Hepatocyte (in vitro differentiated cells): ENCODE measurements around the gene BCAR1. TPM values are rescaled to one million over a fixed set of nuclear protein-coding genes. Genes with fewer than 3 reads are reported as not detected.

ENCODE experiments used
- DNase-seq: peaks from one replicate; pipeline ENCODE4 v3.0.0-alpha.2; 2016; ENCODE audit warnings: low spot score
- H2AFZ ChIP-seq: fragments of 200-600 bp; sonication (generic); 2 replicates; pipeline ENCODE4 v1.6.0; 2016; ENCODE audit warnings: antibody characterized with exemption, mild to moderate bottlenecking
- H3K27ac ChIP-seq: fragments of 200-600 bp; sonication (generic); 2 replicates; pipeline ENCODE4 v1.5.1; 2016; ENCODE audit warnings: mild to moderate bottlenecking
- H3K27me3 ChIP-seq: fragments of 200-600 bp; sonication (generic); 2 replicates; pipeline ENCODE4 v1.6.1; 2016
- H3K36me3 ChIP-seq: fragments of 200-600 bp; sonication (generic); replicated peaks from 2 replicates; pipeline ENCODE4 v1.5.1; 2016; ENCODE audit warnings: low read depth; ENCODE audit not compliant: insufficient read depth
- H3K4me1 ChIP-seq: fragments of 200-600 bp; sonication (generic); 2 replicates; pipeline ENCODE4 v1.5.1; 2016; ENCODE audit warnings: mild to moderate bottlenecking, moderate library complexity; ENCODE audit not compliant: insufficient read depth
- H3K4me2 ChIP-seq: fragments of 200-600 bp; sonication (generic); 2 replicates; pipeline ENCODE4 v1.6.0; 2016
- H3K4me3 ChIP-seq: fragments of 200-600 bp; sonication (generic); 2 replicates; pipeline ENCODE4 v1.5.1; 2016; ENCODE audit warnings: mild to moderate bottlenecking
- H3K79me2 ChIP-seq: fragments of 200-600 bp; sonication (generic); 2 replicates; pipeline ENCODE4 v1.6.0; 2017; ENCODE audit warnings: mild to moderate bottlenecking
- H3K9me2 ChIP-seq: fragments of 200-600 bp; sonication (generic); replicated peaks from 2 replicates; pipeline ENCODE4 v1.6.0; 2017; ENCODE audit warnings: mild to moderate bottlenecking; ENCODE audit not compliant: insufficient read depth
- H3K9me3 ChIP-seq: fragments of 200-600 bp; sonication (generic); 2 replicates; pipeline ENCODE4 v1.5.1; 2016; ENCODE audit warnings: low read depth, mild to moderate bottlenecking
- H4K20me1 ChIP-seq: fragments of 200-600 bp; sonication (generic); 2 replicates; pipeline ENCODE4 v1.6.0; 2016; ENCODE audit warnings: mild to moderate bottlenecking; ENCODE audit not compliant: insufficient read depth, poor library complexity, severe bottlenecking
- CTCF ChIP-seq: fragments of 200-600 bp; sonication (generic); IDR thresholded peaks from 2 replicates; pipeline ENCODE4 v1.5.1; 2016; ENCODE audit warnings: antibody characterized with exemption, mild to moderate bottlenecking; ENCODE audit not compliant: poor library complexity
- EZH2 ChIP-seq: fragments of 200-600 bp; sonication (generic); IDR thresholded peaks from 2 replicates; pipeline ENCODE4 v1.6.1; 2016; ENCODE audit warnings: antibody characterized with exemption, mild to moderate bottlenecking, borderline replicate concordance
- EZH2phosphoT487 ChIP-seq: fragments of 200-600 bp; sonication (generic); IDR thresholded peaks from one replicate; pipeline ENCODE4 v1.6.1; 2018; ENCODE audit warnings: antibody characterized with exemption, mild to moderate bottlenecking, low read depth, moderate library complexity; ENCODE audit not compliant: unreplicated experiment, severe bottlenecking
- WGBS: methylation state at CpG from one replicate; pipeline ENCODE4 v1.1.6; 2016; ENCODE audit warnings: low lambda C conversion rate; ENCODE audit errors: missing lambda C conversion rate; 5-methylcytosine and 5-hydroxymethylcytosine counted together
- polyA plus RNA-seq: library from polyadenylated mRNA; unstranded; fragments of >200 nt; fragmentation: Nextera tagmentation; extraction: Ambion mirVana; gene quantifications from 2 replicates; pipeline ENCODE4 v1.2.1, GENCODE V29; 2016
- total RNA-seq: library from RNA; depleted of rRNA; stranded (reverse); fragments of >200 nt; gene quantifications from 2 replicates; pipeline ENCODE4 v1.2.3, GENCODE V29; 2014

Gene BCAR1
- total and polyA plus RNA-seq, 2 experiments from 2014 or later: 77.3 to 112 TPM

DNA sequence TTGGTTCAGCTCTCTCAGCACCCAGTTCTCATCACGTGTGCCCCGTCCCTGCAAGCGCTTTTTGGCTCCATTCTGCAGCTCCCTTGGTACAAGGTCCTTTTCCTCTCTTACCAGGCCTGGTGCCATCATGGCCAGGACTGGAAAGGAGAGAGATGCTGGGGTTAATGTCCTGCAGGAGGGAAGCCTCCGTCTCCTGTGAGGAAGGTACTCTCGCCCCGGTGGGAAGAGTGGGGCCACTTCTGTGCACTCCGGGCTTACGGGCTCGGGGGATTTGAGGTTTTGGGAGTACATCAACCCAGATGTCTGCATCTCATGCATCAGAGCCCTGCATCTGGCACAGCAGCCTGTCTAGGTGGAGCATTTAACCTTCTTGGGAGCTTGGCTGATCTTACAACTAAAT, 54.6 kb downstream of the BCAR1 start:
- no peak for DNase-seq
- Histone ChIP-seq H3K79me2 (no peaks in the 10 kb centered on the region), H3K27ac (no peak overlapping the region), H3K4me2 (no peak overlapping the region), H2AFZ (no peak overlapping the region), H4K20me1 (no peaks in the 10 kb centered on the region), H3K36me3 (no peaks in the 10 kb centered on the region), H3K9me2 (no peaks in the 10 kb centered on the region), H3K4me3 (no peak overlapping the region), H3K9me3 (no peaks in the 10 kb centered on the region), H3K4me1 (peaks cover 5% of the 10 kb centered on the region), H3K27me3 (no peaks in the 10 kb centered on the region)
- TF ChIP-seq EZH2phosphoT487: no peak
- no peak for TF ChIP-seq EZH2
- no peak for TF ChIP-seq CTCF
- WGBS: 73% methylated on average over 9 of the region's 9 CpGs

DNA sequence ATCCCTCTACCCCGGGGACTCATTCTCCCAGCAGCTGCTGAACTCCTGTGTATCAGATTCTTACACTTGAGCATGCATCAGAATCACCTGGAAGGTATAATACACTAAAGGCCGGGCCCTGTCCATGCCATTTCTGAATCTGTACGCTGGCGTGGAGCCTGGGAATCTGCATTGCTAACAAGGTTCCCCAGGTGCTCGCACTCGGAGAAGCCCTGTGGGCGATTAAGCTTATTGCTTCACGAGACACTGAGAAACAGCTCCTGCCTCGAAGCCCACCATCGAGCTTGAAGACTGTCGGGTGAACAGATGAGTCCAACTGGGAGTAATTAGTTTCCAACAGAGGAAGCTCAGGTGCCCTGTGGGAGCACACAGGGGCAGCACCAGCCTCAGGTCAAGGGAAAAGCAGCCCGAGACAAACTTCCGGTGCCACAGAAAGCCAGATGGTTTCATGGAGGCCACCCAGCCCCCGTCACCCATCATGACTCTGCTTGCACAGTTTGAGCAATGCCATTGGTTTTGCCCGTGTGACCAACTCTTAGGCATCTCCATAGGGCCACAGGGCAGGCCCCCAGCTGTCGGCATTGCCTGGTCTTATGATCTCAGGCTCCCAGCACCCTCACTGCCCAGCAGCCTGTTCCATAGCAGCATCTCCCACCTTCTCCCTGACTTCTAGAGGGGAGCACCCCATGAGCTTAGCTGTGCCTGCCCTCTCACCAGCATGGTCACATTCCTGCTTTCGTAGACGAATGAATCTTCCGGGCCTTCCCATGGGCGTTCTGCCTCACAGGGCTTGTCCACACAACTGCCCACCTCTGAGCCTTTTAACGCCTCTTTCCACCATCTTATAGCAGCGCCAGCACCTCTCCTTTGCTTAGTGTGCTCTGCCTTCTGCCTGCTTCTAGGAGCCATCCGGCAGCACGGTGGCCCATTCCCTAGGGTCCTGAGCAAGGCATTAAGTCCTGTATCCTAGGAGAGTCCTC, 55.3 kb downstream of the BCAR1 start:
- Histone ChIP-seq H2AFZ (no peak overlapping the region), H3K27me3 (no peaks in the 10 kb centered on the region), H3K9me2 (no peaks in the 10 kb centered on the region), H3K36me3 (no peaks in the 10 kb centered on the region), H3K9me3 (no peaks in the 10 kb centered on the region), H4K20me1 (no peaks in the 10 kb centered on the region), H3K27ac (no peak overlapping the region), H3K79me2 (no peaks in the 10 kb centered on the region), H3K4me1 (peaks cover 5% of the 10 kb centered on the region), H3K4me2 (no peak overlapping the region), H3K4me3 (no peak overlapping the region)
- no peak for DNase-seq
- TF ChIP-seq CTCF (no peak), EZH2phosphoT487 (no peak), EZH2 (no peak)
- WGBS: 90% methylated on average over 24 of the region's 24 CpGs

DNA sequence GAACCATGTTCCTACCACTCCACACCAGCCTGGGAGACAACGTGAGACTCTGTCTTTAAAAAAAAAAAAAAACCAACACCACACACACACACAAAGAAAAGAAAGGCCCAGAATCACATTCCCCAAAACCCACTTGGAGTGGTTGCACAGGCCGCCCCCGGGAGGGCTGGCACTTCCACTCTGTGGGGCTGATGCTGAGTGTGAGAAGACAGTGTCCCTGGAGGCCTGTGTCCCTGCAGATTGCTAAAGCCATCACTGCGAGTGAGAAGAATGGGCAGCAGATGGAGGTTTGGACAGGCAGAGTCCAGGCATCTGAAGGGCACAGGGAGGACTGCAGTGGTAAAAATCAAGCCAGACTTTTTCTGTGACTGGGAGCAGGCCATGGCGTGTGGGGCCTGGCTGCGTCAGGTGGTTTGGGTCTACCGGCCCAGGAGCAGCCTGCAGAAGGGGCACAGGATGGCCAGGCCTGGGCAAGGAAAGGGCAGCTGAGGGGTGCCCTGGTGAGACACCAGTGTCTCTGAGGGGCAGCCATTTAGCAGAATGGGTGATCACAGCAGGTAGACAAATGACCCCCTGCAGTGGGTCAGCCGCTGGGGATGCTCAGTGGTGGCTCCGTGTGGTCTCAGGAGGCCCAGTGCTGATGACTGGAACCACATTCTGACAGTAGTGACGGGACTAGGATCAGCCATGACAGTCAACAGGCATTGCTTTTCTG, 57.5 kb downstream of the BCAR1 start:
- Histone ChIP-seq H4K20me1 (no peaks in the 10 kb centered on the region), H3K4me2 (no peak overlapping the region), H3K4me3 (no peak overlapping the region), H3K4me1 (peaks cover 5% of the 10 kb centered on the region), H2AFZ (no peak overlapping the region), H3K36me3 (no peaks in the 10 kb centered on the region), H3K27me3 (no peaks in the 10 kb centered on the region), H3K9me2 (no peaks in the 10 kb centered on the region), H3K27ac (no peak overlapping the region), H3K79me2 (no peaks in the 10 kb centered on the region), H3K9me3 (no peaks in the 10 kb centered on the region)
- TF ChIP-seq CTCF: no peak
- no peak for TF ChIP-seq EZH2
- TF ChIP-seq EZH2phosphoT487: no peak
- 85% methylated on average over 10 of the region's 10 CpGs for WGBS
- DNase-seq: no peak
